ENCODE measurements around the gene GRID1. TPM values are rescaled to one million over a fixed set of nuclear protein-coding genes. Genes with fewer than 3 reads are reported as not detected.

The GRID1 gene
- total RNA-seq, 1 experiment from 2014 or later = not detected

DNA sequence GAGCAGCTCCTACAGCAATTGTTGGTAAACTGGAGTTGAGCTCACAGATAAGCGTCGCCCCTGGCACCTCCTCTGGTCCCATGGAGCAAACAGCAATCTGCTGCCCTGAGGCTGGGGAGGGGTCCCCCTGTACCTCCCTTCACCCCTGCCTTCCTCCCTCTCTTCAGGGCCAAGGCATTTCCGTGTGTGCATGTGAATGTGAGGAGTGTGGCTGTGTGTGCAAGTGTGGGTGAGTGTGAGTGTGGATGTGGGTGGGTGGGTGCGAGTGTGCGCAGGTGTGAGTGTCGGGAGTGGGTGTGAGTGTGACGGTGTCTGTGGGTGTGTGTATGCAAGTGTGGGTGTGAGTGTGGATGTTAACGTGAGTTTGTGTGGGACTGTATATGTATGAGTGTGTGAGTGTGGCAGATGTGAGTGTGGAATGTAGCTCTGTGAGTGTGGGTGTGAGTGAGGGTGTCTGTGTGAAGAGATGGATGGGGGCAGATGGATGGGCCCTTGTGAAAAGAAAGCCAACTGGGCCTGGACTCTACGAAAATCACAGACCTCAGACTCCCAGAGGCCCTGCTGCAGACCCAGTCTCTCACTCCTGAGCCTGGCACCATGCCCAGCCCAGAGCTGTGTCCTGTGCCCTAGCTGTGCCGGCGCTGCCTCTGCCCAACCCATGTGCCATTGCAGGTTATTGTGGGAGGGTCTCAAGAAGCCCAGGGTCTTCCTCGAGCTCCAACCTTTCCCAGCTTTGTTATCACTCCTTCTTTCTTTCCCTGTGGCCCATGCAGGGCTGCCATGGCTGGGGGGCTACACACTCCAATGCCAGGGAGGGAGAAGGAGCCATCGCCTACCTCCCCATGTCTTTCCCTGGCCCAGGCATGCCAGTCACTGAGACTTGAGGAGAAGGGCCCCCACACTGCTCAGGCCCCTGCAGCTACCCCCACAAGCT, 73.9 kb downstream of the GRID1 start:
- no peaks in the 10 kb centered on the region for H3K36me3 ChIP-seq (ENCODE audit: low read depth)
- BruUV-seq (replicated peaks) = no TSS peak
- H3K27me3 ChIP-seq (ENCODE audit: insufficient read depth, low read depth) = peaks cover 38% of the 10 kb centered on the region
- H3K4me1 ChIP-seq (replicated peaks; ENCODE audit: insufficient read depth) = no peaks in the 10 kb centered on the region
- no peaks in the 10 kb centered on the region for H3F3A ChIP-seq (ENCODE audit: insufficient read depth, low read depth)
- no peak overlapping the region for H3K4me2 ChIP-seq
- H3K79me2 ChIP-seq (ENCODE audit: low read depth) = no peaks in the 10 kb centered on the region
- TF ChIP-seq, protein P1, sequence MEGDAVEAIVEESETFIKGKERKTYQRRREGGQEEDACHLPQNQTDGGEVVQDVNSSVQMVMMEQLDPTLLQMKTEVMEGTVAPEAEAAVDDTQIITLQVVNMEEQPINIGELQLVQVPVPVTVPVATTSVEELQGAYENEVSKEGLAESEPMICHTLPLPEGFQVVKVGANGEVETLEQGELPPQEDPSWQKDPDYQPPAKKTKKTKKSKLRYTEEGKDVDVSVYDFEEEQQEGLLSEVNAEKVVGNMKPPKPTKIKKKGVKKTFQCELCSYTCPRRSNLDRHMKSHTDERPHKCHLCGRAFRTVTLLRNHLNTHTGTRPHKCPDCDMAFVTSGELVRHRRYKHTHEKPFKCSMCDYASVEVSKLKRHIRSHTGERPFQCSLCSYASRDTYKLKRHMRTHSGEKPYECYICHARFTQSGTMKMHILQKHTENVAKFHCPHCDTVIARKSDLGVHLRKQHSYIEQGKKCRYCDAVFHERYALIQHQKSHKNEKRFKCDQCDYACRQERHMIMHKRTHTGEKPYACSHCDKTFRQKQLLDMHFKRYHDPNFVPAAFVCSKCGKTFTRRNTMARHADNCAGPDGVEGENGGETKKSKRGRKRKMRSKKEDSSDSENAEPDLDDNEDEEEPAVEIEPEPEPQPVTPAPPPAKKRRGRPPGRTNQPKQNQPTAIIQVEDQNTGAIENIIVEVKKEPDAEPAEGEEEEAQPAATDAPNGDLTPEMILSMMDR (conservative IDR thresholded peaks at IDR 0.05) = no peak
- no peak for TF ChIP-seq EZH2 (IDR thresholded peaks at IDR 0.05; ENCODE audit: low read depth)
- no peaks in the 10 kb centered on the region for H3K9me3 ChIP-seq (ENCODE audit: insufficient read depth, low read depth)
- no peak overlapping the region for H2AFZ ChIP-seq
- no peak for DNase-seq
- intact Hi-C loops (cut with micrococcal nuclease; ENCODE audit: unreplicated experiment) = no loop called here
- no peak overlapping the region for H3K4me3 ChIP-seq
- no peak overlapping the region for H3K27ac ChIP-seq
- no peaks in the 10 kb centered on the region for H4K20me1 ChIP-seq (ENCODE audit: insufficient read depth)
- ChIA-PET CTCF (no interaction called here), POLR2A (ENCODE audit: unreplicated experiment) (no interaction called here)
- H3K9me2 ChIP-seq (ENCODE audit: insufficient read depth) = no peaks in the 10 kb centered on the region

DNA sequence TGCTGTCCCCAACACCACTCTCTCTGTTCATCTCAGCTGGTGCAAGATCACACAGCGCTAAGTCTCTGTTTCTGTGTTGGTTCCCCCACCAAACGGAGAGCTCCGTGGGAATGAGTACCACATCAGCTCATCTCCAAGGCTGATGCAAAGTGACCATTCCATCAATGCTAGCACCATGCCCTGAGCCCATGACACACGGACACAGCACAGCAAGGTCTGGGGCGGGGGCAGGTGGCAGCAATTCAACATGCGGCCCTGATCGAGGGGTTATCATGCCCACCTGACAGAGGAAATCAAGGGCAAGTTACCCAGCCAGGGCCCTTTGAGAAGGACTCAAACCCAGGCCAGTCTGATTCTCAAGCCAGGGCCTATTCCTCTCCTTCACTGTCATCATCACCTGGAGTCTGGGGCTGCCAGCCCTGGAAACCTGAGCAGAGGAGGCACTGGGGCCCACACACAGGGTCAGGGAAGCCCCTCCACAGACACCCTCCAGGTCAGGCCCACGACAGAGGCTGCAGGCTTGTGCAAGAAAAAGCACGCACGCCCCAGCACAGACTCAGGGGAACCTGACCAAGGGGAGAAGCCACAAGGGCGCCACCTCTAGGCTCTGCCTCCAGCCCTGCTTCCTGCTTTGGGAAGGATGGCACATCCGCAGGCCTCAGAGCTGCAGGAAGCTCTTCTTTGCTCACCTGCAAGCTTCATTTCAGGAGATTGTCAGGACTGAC, 74.8 kb downstream of the GRID1 start:
- intact Hi-C loops (cut with micrococcal nuclease; ENCODE audit: unreplicated experiment) = no loop called here
- Histone ChIP-seq H3K27ac (no peak overlapping the region), H3K4me3 (no peak overlapping the region), H3K9me3 (ENCODE audit: insufficient read depth, low read depth) (no peaks in the 10 kb centered on the region), H3F3A (ENCODE audit: insufficient read depth, low read depth) (no peaks in the 10 kb centered on the region), H3K79me2 (ENCODE audit: low read depth) (no peaks in the 10 kb centered on the region), H3K27me3 (ENCODE audit: insufficient read depth, low read depth) (peaks cover 44% of the 10 kb centered on the region), H3K36me3 (ENCODE audit: low read depth) (no peaks in the 10 kb centered on the region), H3K4me1 (replicated peaks; ENCODE audit: insufficient read depth) (no peaks in the 10 kb centered on the region), H3K9me2 (ENCODE audit: insufficient read depth) (no peaks in the 10 kb centered on the region), H3K4me2 (no peak overlapping the region), H2AFZ (no peak overlapping the region), H4K20me1 (ENCODE audit: insufficient read depth) (no peaks in the 10 kb centered on the region)
- CTCF ChIA-PET = no interaction called here
- BruUV-seq (replicated peaks) = no TSS peak
- DNase-seq = no peak
- POLR2A ChIA-PET (ENCODE audit: unreplicated experiment) = no interaction called here
- TF ChIP-seq EZH2 (IDR thresholded peaks at IDR 0.05; ENCODE audit: low read depth) = no peak
- TF ChIP-seq, protein P1 (conservative IDR thresholded peaks at IDR 0.05) = no peak

DNA sequence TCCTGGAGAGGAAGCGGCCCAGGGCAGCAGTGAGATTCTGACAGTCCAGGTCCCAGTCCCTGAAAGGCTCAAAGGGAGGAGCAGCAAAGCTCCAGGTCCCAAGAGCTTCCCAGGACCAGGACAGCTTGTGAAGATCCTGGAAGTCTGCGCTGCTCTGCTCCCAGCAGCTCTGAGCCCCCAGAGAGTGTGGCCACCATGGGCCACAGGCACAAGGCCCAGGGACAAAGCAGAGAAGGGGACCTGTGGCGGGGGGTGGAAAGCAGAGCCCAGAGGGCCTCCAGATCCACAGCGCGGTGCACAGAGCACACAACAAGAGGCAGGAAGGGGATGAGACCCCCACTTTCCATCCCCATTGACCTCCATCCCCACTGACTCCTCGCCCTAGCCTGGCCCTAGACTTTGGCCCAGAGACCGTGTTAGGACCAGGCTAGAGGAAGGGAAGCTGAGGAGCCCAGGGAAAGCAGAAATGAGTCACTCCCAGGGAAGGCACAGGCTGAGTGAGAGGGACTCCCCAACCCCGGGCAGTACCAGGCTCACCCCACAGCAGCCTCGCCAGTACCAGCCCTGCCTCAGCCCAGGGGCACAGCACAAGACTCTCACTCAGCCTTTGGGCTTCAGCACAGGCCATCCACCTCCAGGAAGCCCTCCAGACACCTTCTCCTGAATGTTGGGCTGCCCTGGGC, 75.5 kb downstream of the GRID1 start:
- CTCF ChIA-PET = no interaction called here

More for the DNA sequence above, 75.5 kb downstream of the GRID1 start:
- H3K4me3 ChIP-seq = no peak overlapping the region
- H3K27ac ChIP-seq = no peak overlapping the region
- BruUV-seq (replicated peaks) = no TSS peak
- no peaks in the 10 kb centered on the region for H3K79me2 ChIP-seq (ENCODE audit: low read depth)
- H3K36me3 ChIP-seq (ENCODE audit: low read depth) = no peaks in the 10 kb centered on the region
- DNase-seq = no peak
- H2AFZ ChIP-seq = no peak overlapping the region
- TF ChIP-seq, protein P1 (conservative IDR thresholded peaks at IDR 0.05) = no peak
- no peak for TF ChIP-seq EZH2 (IDR thresholded peaks at IDR 0.05; ENCODE audit: low read depth)
- H3K9me3 ChIP-seq (ENCODE audit: insufficient read depth, low read depth) = no peaks in the 10 kb centered on the region
- H3F3A ChIP-seq (ENCODE audit: insufficient read depth, low read depth) = no peaks in the 10 kb centered on the region
- POLR2A ChIA-PET (ENCODE audit: unreplicated experiment) = no interaction called here
- intact Hi-C loops (cut with micrococcal nuclease; ENCODE audit: unreplicated experiment) = no loop called here
- peaks cover 43% of the 10 kb centered on the region for H3K27me3 ChIP-seq (ENCODE audit: insufficient read depth, low read depth)
- H3K4me1 ChIP-seq (replicated peaks; ENCODE audit: insufficient read depth) = no peaks in the 10 kb centered on the region
- H3K4me2 ChIP-seq = no peak overlapping the region
- no peaks in the 10 kb centered on the region for H3K9me2 ChIP-seq (ENCODE audit: insufficient read depth)
- H4K20me1 ChIP-seq (ENCODE audit: insufficient read depth) = no peaks in the 10 kb centered on the region
